HG03066 (cell line): ENCODE measurements around the gene FMNL3.
"Not testable (repeated sequence)": the region's sequence is repeated elsewhere in the genome, so short reads cannot be mapped to it uniquely, and the experiment has no call there.

ENCODE experiments used
- ATAC-seq: cut with Tn5 transposase; IDR thresholded peaks from one replicate; pipeline ENCODE4 v1.9.1; 2021; ENCODE audit warnings: low read depth; ENCODE audit not compliant: unreplicated experiment

The FMNL3 gene

DNA sequence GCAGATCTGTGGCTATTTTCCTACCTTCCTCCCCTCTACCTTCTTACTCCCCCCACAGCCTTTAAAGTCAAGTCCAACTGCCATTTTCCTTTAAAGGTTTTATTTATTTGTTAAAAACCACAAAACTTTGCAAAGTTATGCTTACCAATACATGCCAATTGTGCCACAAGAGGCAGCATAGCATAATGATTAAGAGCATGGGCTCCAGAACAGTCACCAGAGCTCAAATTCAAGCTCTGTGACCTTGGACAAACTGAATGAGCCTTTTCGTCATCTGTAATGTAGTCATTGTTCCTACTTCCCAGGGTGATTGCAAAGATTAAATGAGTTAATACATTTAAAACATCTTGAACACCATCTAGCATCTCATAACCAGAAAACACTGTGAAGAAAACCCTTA lies 13.0 kb upstream of the FMNL3 start:
- ATAC-seq: no peak

DNA sequence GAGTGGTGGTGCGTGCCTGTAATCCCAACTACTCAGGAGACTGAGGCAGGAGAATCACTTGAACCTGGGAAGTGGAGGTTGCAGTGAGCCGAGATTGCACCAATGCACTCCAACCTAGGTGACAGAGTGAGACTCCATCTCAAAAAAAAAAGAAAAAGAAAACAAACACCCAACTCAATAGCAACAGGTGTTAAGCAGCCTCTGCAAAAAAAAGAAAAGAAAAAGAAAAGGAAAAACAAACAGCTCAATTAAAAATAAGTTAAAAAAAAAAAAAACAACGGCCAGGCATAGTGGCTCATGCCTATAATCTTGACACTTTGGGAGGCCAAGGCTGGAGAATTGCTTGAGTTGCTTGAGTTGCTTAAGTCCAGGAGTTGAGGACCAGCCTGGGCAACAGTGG lies 10.6 kb upstream of the FMNL3 start:
- ATAC-seq: not testable (repeated sequence)

DNA sequence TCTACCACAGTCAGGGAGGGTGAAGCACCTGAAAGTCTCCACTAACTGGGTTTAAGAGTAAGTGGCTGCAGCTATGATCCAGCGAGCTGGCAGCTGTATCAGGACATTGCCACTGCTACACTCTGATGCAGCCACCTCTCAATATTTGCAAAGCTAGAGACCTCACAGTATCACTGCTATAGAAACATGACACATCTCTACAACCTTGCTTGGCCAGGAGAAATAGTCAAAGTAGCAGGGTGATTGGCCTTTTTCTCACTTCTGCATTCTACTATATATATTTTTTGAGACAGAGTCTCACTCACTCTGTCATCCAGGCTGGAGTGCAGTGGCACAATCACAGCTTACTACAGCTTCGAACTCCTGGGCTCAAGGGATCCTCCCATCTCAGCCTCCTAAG lies 9.3 kb upstream of the FMNL3 start:
- no peak for ATAC-seq

DNA sequence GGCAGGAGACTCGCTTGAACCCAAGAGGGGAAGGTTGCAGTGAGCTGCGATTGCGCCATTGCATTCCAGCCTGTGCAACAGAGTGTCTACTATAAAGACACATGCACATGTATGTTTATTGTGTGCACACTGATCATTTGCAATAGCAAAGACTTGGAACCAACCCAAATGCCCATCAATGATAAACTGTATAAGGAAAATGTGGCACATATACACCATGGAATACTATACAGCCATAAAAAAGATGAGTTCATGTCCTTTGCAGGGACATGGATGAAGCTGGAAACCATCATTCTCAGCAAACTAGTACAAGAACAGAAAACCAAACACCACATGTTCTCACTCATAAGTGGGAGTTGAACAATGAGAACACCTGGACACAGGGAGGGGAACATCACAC lies 6.7 kb upstream of the FMNL3 start:
- ATAC-seq: not testable (repeated sequence)

DNA sequence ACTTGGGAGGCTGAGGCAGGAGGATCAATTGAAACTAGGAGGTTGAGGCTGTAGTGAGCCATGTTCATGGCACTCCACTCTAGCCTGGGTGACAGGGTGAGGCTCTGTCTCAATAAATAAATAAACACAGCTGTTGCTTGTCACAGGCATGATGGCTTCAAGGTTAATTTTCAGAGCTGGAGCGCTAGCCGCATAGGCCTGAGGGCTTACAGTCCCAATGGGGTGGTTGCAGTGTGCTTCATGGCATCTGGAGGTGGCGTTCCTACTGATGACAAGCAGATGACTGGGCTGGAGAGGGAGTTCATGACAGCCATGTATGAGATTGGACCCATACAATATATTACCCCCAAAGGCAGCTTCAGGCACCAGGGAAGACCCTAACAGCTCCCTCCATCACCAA lies 1.6 kb upstream of the FMNL3 start:
- no peak for ATAC-seq

DNA sequence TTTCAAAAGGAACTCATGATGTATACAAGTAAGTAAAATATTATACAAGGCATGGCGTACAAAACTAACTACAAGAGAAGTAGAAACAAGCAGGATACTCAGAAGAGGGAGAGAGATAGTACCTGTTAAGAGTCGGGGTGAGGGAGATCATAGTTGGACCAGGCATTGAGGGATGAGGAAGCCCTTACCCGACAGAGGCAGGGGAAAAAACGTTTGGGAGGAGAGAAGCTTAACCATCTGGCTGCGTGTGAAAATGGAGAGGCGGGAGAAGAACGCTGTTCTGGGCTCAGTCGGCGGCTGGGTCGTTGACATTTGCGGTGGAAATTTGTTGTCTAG lies 575 bp upstream of the FMNL3 start:
- no peak for ATAC-seq

DNA sequence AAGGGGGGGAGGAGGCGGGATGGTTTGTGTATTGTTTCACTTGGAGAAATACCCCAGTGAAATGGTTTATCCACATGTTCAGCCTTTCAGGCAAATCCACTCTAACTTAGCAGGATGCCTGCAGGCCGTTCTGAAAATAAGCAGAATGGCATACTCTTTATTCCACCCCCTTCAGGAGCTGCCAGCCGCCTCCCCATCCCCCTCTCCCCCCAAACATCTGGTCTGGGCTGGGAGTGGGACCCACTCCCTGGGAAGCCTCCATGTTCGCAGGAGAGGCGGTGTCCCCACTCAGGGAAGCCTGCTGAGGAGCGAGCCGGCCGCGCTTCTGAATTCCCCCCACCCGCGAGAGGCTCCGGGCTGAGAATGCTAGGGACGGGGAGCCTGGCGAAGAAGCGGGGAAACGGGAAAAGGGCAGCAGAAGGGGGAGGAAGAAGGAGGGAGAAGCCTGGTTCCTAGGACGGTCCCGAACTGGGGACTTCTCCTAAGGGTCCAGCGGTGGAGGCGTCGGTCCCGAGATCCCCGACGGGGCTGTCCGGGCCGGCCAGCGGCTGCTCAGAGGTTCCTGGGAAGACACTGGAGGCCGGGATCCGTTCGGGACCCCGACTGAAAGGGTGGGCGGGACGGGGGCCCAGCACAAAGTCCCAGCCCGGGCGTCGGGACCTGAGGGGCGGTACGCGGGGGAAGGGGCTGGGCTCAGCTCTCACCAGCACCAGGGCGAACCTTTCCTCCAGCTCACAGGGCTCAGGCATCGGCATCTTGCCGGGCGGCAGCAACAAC lies 666 bp downstream of the FMNL3 start:
- ATAC-seq: peak; percentile 17

DNA sequence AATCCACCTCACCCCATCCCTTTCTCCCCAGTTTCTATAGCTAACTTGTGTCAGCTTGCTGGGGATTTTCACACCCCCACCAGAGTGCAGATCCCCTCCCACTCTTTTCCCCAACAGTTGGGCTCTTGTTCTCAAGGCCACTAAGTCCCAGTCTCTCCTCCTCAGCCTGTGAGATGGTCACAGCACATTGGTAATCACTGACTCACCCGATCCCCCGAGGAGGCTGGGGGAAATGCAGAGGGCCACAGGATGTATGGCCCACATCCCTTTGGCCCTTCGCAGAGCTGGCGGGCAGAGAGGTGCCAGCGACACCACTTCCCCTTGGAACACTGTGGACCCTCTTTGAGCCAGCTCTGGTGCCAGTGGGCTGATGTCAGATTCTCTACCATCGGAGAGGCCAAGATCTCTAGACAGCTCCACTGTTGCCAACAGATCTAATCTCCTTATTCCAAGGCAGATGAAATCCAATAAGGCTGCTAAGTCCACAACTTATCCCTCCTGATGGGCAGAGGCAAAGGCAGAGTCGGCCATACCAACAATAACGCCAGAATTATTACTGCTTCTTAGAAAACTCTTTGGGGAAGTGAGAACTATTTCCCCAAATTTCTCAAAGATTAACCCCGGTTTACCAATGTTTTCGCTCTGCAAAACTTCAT lies 1.6 kb downstream of the FMNL3 start:
- no peak for ATAC-seq

DNA sequence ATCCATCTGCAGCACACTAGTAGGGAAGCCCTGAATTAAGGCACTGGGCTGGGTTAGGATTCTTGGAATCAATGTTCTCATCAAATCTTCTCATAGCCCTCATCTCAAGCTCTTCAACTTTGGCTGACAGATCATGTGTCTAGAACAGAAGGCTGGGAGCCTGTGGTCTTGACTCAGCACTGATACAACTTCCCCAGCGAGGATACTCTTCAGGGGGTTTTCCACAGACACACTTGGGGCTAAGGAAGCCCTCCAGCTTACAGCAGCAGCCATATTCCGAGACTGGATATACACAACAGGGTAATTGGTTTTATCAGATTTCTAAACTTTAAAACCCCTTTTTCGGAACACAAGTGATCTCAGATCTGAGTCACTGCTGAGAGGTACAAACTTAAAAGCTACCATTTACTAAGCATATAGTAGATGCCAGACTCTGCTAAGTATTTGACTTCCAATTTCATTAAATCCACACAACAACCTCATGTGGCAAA lies 3.5 kb downstream of the FMNL3 start:
- no peak for ATAC-seq

DNA sequence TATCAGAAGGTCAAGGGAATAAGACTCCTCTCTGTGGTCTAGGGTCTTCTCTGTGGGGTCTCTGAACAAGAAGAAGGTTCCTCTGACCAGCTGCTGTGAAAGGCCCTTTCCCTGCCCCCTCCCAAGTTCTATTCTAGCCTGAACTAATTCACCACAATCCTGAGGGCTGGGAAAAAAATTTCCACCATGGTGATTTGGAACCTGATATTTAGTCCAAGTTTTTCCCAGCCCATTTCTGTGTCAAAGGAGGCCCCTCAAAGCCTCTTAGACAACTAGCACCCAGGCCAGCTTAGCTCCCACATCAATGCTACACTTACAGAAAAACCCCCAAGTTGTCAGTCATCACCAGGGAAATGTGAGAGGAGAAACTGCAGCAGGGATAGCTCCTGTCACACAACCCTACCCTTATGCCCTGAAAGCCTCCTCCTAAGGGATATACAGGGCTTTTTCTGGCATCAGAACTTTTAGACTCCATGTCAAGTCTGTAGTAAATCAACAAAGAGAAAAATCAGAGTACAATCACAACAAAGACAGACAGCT lies 4.5 kb downstream of the FMNL3 start:
- no peak for ATAC-seq

DNA sequence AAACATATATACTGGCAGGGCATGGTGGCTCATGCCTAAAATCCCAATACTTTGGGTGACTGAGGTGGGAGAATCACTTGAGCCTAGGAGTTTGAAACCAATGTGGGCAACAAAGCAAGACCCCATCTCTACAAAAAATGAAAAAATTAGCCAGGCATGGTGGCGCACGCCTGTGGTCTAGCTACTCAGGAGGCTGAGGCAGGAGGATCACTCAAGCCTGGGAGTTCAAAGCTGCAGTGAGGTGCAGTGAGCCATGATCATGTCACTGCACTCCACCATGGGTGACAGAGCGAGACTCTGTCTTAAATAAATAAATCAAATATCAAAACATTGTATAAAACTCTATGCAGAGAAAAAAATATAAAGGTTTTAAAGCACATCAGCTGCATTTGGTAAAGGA lies 5.2 kb downstream of the FMNL3 start:
- ATAC-seq: no peak

DNA sequence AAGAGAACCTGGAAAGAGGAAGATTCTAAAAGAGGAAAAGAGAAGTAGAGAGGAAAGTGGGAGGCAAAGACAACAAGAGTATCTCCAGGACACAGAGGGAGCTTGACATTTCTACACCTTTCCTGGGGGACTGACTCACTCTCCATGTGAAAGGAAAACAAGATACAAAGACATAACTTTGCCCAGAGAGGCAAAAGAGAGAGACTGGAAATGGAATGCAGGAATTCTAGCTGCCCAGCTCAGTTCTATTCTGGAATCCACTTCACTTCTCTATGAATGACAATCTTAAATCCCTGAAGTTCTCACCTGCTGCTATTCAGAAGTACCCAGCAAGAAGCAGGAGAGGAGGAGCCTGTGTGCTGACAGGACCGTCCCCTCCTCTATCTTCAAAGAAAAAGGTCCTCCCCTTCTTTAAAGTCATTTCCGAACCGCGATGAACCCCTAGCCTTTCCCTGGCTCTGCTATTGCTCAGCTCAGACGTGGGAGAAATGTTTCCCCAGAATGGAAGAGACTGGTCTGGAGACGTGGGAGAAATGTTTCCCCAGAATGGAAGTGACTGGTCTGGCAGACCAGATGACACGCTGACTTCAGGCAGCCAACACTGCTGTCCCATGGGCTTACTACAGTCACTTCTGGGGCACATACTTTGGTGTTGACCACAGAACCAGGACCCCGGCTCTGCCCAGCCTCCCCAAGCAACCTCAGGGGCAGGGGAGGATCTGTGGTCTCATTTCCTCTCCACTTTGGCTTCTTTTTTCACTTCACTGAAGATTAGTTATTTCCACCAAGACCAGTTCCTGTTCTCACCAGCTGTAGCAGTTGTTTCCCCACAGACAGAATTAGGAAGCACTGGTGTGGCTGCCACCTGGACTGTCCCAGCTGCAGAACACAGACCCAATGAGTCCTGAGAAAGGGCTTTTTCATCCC lies 8.3 kb downstream of the FMNL3 start:
- ATAC-seq: peak; percentile 74

DNA sequence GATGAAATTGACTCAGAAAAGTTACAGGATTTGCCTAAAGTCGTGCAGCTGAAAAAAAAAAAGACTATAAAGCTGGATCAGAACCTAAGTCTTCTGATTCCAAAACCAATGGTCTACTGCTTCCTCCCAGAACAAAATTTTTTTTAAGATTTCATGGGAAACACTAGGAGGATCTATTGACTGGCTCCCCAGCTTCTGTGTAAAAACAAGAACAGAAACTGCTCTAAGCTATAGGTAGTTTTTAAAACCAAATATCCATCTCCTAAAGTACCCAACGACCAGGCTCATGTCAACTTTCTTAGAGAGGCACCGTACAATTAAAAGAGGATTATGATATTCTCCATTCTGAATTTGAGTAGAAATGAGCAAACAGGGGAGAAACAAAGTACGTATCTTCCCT lies 9.4 kb downstream of the FMNL3 start:
- ATAC-seq: no peak

DNA sequence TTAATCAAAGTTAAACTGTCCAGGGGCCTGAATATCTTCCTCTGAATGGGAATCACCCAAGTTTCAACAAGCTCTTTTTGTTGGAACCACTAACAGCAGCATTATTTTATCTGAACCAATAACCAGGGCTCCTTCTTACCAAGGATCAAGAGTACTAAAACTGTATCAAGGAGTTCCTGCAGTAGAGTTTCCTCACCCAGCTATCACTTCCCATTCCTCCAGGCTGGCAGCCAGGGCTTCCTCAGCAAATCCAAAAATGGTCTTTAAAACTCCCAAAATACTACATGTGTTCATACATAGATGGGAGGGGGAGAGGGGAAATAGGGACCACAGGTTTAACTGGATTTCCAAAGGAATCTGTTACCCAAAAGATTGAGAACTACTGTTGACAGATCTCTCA lies 10.5 kb downstream of the FMNL3 start:
- no peak for ATAC-seq

DNA sequence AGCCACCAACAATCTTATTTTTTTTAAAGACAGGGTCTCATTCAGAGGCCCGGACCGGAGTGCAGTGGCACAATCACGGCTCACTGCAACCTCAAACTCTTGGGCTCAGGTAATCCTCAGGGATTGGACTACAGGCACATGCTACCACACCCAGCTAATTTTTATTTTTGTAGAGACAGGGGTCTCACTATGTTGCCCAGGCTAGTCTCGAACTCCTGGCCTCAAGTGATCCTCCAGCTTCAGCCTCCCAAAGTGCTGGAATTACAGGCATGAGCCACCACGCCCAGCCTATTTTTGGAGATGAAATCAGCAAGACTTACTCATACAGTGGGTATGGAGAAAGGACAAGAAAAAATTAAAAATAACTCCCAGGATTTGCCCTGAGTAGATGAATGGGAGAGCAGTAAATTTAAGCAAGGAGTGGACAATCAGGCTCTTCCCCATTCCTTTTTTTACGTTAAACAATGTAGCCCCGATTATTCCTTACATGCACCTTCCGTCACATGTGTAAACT lies 13.2 kb downstream of the FMNL3 start:
- ATAC-seq: no peak

DNA sequence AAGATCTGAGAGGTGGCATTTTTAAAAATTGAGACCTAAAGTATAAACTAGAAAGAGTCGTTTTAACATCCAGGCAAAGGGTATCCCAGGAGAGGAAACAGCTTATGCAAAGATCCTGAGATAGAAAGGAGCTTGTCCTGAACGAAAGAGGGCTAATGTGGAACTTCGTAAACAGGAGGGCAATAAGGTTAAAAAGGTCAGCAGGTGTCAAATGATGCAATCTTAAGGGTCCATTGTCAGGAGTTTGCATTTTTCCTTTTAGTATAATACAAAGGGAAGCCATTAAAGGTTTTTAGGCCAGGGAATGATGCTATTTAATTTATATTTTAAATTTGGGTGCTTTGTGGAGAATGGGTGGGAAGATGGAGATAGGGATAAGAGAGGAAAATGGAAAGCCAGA lies 14.4 kb downstream of the FMNL3 start:
- ATAC-seq: no peak

DNA sequence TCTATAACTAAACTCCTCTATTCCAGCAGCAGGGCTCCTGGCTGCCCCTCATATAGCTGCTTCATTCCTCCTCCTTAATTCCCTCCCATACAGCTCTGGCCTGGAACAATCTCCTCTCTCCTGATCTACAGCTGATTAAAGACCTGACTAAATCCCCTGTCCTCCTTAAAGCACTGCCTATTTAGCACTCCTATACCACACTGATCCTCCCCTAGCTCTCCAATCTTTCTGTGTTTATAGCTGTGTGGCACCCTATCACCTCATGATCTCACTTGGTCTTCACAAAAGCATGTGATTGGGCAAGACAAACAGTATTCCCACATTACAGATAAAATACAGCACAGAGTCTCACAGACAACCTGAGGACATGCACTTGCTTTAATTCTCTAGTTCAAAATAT lies 17.4 kb downstream of the FMNL3 start:
- ATAC-seq: no peak

DNA sequence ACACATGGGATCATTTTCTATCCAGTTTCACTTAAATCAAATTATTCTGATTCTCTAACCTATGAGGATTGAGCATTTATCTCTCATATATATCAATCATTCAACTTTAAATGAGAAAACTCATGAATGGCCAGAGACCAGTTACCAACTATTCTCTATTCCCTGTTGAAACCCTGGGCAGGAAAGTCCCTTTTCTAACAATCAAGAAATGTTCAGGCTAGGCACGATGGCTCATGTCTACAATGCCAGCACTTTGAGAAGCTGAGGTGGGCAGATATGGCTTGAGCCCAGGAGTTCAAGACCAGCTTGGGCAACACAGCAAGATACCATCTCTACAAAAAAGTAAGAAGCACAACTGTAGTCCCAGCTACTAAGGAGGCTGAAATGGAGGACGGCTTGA lies 18.0 kb downstream of the FMNL3 start:
- ATAC-seq: no peak

DNA sequence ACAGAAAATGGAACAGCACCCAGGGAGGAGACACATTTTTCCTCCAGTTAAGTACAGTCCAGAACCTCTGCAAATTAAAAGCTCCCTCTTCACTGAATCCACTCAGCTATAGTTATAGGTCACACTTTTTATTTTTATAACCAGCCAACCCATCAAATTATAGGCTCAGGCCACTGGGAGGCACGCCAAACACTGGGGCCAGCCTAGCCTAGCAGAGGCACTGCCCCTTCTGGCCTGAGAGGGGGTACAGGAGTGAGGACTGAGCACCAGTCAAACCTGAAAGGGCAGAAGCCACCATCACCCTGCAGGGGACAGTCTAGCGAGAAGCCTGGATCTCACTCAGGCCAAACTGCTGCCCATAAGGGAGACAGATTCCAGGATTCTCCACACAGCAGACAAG lies 19.3 kb downstream of the FMNL3 start:
- no peak for ATAC-seq

DNA sequence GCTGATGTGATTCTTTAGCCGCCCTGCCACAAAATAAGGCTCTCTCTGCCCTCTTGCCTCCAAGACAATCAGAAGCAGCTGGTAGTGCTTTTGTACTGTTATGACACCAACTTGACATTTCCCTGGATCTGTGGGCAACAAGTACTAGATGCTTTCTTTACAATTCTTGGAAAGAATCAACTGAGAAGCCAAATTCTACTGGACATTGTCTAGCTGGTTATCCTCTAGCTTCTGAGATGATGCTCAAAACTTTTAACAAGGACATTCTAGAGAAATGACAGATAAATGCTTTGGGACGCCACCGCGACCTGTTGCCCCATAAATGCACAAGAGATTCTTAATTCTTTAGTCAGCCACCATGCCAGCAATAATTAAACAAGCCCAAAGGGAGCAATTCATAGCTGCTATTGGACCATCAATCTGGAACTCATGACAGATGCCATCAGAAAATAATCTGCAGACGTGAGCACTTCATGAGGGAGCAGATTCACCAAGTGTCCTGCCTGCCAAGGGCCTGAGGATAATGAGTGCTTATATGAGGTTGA lies 22.8 kb downstream of the FMNL3 start:
- no peak for ATAC-seq
